GM21390 (cell line): ENCODE measurements around the gene TIA1.
A peak's percentile ranks its signal among the peaks of the same experiment; 100 is the strongest.
"Not testable (repeated sequence)": the region's sequence is repeated elsewhere in the genome, so short reads cannot be mapped to it uniquely, and the experiment has no call there.

Source experiments
- ATAC-seq: cut with Tn5 transposase; IDR thresholded peaks from one replicate; pipeline ENCODE4 v1.9.1; 2021; ENCODE audit not compliant: unreplicated experiment

Gene TIA1

DNA sequence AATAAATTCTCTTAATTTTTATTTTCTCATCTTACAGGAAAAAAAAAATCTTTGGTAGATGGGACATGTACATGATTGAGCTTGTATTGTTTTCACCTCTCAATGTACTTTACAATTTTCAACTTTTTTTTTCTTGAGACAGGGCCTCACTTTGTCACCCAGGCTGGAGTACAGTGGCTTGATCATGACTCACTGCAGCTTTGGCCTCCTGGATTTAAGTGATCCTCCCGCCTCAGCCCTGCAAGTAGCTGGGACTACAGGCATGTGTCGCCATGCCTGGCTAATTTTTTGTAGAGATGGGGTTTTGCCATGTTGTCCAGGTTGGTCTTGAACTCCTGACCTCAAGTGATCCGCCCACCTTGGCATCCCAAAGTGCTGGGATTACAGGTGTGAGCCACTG lies 25.1 kb downstream of the TIA1 start:
- ATAC-seq: not testable (repeated sequence)

DNA sequence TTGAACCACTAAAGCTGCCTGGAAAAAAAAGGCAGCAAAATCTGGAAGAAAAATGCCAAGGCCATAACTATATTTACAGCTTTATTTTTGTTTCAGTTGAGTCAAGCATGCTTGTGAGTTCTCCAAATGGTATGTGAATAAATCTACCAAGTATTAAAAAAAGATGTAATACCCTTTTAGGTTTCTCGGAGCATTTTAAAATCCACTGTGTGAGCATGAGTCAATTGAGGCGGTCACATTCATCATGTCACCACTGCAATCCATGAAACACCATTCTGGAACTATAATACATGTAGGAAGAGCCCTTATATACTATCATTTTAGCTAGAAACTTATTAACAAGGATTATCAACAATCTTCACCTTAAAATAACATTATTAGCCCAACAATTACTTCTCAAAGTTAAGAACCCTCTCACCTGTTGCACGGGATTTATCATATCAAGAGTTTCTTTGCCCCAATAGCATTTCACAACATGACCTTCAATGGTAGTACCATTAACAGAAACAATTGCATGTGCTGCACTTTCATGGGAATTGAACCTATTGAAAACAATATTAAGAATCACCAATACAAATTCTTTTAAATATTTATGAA lies 33.4 kb downstream of the TIA1 start:
- no peak for ATAC-seq

DNA sequence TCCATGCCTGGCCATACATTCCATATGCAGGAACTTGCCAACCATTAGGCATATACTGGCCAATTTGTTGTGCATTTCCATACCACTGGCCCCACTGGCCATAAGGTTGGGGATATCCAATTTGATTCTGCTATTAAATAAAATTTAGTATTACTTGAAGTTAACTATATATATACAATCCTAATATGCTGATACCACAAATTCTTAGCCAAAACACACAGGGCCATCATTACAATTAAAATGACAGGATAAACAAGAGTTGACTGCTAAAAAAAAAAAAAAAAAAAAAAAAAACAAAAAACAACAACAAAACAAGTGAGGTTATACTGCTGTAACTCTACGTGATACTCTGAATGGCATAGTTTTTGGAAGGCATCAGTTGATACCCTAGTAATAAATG lies 34.1 kb downstream of the TIA1 start:
- no peak for ATAC-seq

DNA sequence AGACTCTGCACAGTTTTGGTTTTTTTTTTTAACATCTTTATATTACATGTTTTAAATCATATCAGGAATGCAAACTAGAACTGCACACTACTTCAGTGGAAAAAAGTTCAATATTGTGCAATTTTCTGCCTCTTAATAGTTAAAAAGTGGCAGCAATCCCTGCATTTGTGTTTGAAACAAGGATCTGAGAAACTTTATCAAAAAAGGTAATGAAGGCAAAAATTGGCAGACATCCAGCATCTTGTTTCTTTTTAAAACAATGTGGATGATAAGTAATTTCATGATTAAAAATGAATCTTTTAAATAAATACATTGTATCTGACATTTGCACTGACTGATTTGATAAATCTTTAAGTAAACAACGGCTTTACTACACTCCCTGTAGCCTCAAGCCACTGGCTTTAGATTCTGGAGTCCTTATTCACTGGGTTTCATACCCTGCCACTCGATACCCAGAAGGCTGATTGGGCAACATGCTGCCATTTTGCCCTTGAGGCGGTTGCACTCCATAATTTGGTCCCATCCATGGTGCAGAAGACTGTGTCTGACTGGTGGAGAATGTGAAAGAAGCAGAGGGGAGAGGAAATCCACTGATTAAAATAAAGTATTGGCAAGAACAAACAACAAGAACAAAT lies 36.0 kb downstream of the TIA1 start:
- no peak for ATAC-seq

DNA sequence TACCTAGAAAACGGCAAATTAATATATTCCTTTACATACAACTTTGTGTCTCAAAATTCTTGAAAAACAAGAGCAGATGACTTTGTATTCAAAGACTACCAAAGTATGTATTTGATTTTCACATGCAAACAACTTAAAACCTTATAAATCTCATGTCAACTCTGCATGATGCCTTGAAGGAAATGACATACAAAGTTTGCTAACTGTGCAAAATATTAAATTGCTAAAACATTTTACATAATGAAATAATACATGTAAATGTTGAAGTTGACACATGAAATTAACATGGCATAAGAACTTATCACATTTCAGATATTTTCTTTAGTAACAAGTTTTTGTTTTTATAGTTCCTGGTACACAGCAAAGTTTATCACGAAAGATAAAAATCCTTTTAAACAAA lies 36.8 kb downstream of the TIA1 start:
- no peak for ATAC-seq

DNA sequence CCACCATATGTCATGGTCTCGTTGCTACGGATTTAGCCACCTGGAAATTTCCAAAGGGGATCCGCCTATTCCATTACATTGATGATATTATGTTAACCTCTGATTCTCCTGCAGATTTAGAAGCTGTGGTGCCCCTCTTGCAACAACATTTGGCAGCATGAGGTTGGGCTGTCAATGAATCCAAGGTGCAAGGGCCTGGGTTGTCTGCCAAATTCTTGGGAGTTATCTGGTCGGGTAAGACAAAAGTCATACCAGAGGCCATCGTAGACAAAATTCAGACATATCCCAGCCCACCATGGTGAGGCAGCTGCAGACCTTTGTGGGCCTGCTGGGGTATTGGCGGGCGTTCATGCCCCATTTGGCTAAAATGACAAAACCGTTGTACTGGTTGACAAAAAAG lies 44.0 kb downstream of the TIA1 start:
- ATAC-seq: no peak

DNA sequence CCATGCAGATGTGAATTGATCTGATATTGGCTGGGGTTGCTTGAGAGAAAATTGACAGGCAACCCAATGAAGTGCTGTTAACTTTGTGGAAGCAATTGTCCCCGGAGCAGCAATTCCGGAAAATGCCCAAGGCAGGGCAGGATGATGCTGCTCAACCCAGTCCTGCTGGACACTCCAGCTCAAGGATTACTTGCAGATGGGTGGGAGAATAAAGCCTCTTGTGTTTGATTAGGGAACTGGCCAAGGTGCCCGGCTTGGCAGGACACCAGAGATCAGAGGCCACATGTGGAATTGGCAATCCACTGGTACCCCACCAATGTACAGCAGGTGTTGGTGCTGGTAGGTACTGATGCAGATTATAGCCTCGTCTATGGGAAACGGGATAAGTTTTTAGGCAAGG lies 45.3 kb downstream of the TIA1 start:
- ATAC-seq: no peak

DNA sequence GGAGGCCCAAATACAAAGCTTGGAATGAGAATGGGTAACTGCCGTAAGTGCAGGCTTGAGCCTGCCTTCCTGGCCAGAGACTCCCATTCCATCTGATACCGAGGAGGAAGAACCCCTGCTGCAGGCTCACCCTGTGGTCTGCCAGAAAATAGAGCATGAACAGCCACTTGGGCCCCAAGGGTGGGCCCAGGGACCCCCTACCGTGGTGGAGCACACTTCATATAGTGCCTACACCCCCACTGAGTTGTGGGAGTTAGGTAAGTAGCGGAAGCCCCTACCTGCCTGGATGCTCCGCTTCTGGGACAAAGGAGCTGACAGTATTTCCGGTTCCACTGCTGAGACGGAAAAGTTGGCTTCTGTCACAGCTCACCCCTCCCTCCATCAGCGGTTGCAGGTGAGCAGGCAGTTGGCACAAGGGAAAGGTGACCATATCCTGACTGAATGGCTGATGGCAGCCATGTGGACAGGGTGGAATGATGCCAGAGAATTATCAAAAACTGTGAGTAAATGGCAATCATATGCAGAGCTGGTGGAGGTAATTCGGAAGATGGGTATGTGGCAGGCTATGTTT lies 46.1 kb downstream of the TIA1 start:
- ATAC-seq: no peak

DNA sequence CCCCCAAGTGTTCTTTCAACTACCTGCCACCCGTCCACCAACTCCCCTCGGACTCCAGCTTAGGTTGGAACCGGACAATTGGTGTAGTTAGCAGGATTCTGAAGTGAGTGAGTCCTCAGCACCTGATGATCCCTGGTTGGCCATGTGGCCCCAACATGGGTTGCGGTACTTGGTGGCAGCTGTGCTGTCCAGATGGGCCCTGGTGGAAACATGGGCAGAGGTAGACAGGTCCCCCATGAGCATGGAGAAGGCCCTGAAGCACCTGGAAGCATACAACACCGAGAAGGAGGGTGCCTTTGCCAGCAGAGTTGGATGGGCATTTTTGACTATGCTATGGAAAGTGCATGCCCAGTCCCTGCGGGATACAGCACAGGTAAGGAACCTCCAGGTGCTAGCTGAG lies 46.6 kb downstream of the TIA1 start:
- ATAC-seq: no peak

DNA sequence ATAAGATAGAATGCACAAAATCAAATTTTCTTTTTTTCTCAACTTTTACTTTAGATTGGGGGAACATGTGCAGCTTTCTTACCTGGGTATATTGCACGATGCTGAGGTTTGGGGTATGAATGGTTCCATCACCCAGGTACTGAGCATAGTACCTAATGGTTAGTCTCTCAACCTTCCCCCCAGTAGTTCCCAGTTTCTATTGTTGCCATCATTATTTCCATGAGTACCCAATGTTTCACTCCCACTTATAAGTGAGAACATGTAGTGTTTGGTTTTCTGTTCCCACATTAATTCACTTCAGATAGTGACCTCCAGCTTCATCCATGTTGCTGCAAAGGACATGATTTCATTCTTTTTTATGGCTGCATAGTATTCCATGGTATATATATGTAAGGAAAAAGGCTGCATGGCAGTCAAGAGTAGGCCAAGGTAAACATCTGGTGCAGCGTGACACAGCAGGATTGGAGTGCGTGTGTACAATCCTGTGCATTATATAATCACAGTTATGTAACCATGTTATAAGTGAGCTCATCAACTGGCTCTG lies 47.1 kb downstream of the TIA1 start:
- ATAC-seq: no peak

DNA sequence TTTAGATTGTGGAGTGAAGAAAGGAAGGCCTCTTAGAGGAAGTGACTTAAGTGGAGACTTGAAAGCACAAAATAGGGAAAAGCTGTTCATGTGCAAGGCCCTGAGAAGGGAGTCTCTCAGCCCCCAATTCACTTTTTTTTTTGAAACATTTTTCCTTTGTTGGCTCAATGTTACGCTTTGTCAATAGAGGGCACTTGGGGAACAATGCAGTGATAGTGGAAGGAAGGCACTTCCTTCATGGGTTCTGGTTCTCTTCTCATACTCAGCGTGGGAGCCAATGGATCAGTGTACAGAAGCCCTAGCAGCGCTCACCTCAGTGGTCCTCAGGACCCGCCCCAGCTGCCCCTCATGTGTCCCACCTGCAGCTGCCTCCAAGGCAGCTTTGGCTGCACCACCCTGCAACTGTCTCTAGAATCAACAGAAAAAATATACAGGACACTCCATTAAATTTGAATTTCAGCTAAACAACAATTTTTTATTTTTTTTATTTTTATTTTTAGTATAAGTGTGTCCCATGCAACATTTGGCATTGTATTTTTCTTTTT lies 49.0 kb downstream of the TIA1 start:
- ATAC-seq: no peak

DNA sequence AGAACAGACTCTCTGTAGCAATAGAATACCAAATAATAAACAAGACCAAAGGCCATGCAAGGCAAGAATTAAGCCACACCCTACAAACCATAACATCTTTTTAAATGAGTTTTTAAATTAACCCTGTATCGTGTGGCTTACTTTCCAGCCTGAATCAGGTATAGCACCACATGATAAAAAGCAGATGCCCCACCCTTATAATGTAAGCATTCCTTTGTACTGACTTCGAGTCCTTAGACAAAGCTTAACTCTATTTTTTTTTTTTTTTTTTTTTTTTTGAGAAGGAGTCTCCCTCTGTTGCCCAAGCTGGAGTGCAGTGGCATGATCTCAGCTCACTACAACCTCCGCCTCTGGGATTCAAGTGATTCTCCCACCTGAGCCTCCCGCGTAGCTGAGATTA lies 55.9 kb downstream of the TIA1 start:
- ATAC-seq: no peak

DNA sequence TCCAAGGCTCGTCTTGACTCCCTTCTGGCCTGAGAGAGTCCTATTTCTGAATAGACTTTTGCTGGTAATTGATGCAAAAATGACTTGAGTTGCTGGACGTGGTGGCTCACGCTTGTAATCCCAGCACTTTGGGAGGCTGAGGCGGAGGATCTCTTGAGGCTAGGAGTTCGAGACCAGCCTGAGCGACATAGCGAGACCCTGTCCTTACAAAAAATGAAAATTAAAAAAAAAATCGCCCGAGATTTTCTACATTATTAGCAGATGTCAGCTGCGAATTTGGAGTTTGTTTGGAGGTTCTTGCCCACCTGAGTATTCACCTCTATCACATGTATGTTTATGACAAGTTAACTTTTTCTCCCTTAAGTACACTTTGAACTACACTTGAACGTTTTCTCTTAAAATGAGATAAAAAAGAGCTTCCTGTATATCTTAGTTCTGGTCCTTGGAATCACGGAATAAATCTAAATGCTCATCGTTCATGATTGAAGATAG lies 57.1 kb downstream of the TIA1 start:
- no peak for ATAC-seq

DNA sequence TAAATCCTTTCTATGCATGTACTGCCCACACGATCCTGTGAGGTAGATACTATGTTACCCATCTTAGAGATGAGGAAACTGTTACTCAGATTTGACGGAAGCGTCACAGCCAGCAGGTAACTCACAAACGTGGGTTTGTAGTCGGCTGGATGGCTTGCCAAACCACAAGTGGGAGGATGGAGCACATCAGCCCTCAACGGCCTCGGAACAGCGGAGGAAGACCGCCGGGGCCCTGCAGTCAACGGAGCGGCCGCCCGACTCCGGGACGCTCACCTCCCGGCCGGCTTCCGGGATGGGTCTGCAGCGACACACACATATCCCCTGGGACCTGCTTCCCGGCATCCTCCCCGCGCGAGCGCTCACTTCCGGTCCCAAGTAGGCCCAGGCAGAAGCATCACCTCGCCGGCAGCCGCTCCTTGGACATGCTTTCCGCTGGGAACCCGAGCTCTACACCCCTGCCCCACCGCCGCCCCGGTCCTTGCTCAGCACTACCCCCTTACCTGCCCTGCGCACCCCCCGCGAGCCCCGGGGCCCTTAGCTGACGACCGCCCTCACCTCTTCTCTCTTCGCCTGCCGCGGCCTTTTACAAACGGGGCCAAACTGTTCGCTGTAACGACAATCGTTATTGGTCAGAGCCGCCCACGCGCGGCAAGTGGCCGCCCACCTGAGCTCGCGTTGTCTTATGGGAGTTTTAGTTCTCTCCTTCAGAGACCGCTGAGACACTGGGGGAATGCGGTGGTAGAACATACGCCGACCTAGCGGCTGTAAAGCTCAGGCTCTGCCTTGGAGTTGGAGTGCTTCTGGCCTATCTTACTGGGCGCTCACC lies 57.8 kb downstream of the TIA1 start, which contains the start of gene C2orf42:
TSS of gene C2orf42 (minus strand) at position 602 of the 826 bp plus-strand sequence. CDS start 9,034 bp downstream, outside the sequence.
- ATAC-seq: peak; percentile 78

DNA sequence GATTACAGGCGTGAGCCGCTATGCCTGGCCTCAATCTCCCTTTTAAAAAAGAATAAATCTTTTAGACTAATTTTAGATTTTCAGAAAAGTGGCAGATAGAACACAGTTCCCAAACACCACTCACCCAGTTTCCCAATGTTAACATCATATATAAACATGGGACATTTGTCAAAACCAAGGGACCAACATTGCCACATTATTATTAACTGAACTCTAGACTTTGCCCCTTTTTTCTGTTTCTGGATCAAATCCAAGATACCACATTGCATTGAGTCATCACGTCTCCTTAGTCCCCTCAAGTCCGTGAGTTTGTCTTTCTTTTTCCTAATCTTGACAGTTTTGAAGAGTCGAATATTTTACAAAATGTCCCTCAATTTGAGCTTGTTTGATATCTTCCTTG lies 60.0 kb downstream of the TIA1 start:
- ATAC-seq: no peak

DNA sequence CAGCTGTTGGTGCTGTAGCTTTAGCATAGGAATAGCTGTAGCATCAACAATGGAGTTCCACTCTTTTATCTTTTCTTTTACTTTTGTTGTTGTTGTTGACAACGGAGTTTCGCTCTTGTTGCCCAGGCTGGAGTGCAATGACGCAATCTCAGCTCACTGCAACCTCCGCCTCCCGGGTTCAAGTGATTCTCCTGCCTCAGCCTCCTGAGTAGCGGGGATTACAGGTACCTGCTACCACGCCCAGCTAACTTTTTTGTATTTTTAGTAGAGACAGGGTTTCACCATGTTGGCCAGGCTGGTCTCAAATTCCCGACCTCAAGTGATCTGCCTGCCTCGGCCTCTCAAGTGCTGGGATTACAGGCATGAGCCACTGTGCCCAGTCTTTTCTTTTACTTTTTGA lies 61.3 kb downstream of the TIA1 start:
- not testable (repeated sequence) for ATAC-seq

DNA sequence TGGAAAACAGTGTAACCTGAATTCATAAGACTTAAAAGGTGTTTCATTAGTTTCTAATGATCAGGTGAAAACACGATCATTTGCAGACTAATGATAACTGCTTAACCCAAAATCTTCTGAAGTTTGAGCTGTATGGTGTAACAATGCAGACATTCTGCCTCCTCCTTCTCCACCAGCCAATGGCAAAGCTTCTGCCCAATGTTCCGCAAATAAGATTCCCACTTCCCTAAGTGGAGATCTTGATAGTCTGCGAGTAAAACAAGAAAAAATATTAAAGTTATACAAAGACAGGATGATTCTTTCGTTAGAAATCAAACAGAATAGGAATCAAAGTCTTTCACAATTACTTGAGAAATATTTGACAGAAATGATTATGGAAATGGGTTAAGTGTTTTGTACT lies 65.7 kb downstream of the TIA1 start:
- no peak for ATAC-seq

DNA sequence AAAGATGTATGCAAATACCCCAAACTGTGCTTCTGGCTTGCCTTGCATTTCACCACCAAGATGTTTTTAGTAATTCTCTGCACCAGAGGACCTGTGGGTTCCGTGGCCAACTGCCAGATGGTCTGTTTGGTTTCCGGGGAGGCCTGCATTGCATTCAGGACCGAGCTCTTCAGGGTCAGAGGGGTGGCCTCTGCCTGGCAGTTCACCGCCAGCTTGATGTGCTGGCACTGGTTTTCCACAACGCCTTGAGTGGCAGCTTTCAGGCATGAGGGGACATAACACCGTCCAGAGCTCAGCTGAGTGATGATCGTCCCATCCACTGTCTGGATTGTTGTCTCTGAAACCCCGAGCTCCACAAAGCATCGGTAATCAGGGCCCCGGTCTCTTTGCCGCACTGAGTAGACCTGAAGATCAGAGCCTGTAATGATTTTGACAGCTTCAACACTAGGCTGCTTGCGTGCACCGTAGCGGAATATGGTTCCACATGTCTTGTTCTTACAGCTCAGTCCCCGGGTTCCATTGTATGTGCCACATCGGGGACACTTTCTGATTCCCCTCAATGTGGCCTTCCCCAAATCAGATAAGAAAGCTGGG lies 67.0 kb downstream of the TIA1 start:
- peak; percentile 82 for ATAC-seq

DNA sequence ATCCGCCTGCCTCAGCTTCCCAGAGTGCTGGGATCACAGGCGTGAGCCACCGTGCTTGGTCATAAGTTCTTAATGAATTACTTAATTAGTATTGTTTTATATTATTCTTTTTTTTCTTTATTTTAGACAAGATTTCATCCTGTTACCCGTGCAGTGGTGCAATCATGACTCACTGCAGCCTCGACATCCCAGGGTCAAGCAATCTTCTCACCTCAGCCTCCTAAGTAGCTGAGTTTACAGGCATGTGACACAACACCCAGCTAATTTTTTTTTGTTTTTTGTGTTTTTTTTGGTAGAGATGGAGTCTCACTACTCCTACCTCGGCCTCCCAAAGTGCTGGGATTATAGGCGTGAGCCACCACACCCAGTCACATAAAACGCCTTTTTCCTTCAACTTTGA lies 74.9 kb downstream of the TIA1 start:
- ATAC-seq: no peak

DNA sequence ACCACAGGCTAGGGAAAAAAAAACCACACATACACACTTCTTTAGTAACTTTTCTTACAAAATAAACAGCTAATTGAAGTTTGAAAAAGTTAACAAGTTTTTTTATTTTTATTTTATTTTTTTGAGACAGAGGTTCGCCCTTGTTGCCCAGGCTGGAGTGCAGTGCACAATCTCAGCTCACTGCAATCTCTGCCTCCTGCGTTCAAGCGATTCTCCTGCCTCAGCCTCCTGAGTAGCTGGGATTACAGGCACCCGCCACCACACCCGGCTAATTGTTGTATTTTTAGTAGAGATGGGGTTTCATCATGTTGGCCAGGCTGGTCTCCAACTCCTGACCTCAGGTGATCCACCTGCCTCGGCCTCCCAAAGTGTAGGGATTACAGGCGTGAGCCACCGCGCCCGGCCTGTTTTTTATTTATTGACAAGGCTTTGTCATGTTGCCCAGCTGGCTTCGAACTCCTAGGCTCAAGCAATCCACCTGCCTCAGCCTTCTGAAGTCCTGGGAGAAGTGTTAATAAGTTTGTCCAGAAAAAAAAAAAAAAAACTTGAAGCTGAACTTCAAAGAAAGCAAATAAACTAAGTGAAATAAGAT lies 78.7 kb downstream of the TIA1 start:
- ATAC-seq: not testable (repeated sequence)
